Measurements from ENCODE around the gene CHST5. TPM values are rescaled to one million over a fixed set of nuclear protein-coding genes. Genes with fewer than 3 reads are reported as not detected.
"Not testable (repeated sequence)": the region's sequence is repeated elsewhere in the genome, so short reads cannot be mapped to it uniquely, and the experiment has no call there.

The CHST5 gene
- total RNA-seq, 1 donor from 2014 or later, result 0.49 TPM

DNA sequence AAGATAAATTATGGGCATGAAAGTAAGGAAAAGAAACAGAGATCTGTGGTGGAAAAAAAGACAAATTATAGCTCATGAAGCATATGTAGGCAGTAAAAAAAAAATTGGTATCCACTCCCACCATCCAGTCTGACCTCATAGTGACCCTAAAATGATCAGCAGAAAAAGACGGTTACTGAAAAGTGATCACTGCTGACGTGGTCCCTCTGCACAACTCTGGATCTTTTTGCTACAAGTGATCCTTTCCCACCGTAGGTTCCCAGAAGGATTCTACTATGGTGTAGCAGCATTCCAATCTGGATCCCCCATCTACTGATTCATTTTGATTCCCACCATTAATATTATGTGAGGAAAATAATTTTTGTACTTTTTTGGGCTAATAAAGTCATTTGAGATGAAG, 29.8 kb downstream of the CHST5 start:
- H3K4me3 Mint-ChIP-seq, result no peak overlapping the region
- H3K9me3 Mint-ChIP-seq, result no peaks in the 10 kb centered on the region
- H3K4me1 Mint-ChIP-seq, result peaks cover 9% of the 10 kb centered on the region
- H3K36me3 Mint-ChIP-seq, result no peaks in the 10 kb centered on the region
- no peak for DNase-seq (ENCODE audit: low spot score in 2 of 2, unreplicated experiment in 2 of 2)
- no peak overlapping the region for H3K27ac Mint-ChIP-seq
- TF ChIP-seq, protein P1, sequence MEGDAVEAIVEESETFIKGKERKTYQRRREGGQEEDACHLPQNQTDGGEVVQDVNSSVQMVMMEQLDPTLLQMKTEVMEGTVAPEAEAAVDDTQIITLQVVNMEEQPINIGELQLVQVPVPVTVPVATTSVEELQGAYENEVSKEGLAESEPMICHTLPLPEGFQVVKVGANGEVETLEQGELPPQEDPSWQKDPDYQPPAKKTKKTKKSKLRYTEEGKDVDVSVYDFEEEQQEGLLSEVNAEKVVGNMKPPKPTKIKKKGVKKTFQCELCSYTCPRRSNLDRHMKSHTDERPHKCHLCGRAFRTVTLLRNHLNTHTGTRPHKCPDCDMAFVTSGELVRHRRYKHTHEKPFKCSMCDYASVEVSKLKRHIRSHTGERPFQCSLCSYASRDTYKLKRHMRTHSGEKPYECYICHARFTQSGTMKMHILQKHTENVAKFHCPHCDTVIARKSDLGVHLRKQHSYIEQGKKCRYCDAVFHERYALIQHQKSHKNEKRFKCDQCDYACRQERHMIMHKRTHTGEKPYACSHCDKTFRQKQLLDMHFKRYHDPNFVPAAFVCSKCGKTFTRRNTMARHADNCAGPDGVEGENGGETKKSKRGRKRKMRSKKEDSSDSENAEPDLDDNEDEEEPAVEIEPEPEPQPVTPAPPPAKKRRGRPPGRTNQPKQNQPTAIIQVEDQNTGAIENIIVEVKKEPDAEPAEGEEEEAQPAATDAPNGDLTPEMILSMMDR (IDR thresholded peaks at IDR 0.05; ENCODE audit: unreplicated experiment), result no peak
- H3K27me3 Mint-ChIP-seq (ENCODE audit: low read depth), result peaks cover 4% of the 10 kb centered on the region

DNA sequence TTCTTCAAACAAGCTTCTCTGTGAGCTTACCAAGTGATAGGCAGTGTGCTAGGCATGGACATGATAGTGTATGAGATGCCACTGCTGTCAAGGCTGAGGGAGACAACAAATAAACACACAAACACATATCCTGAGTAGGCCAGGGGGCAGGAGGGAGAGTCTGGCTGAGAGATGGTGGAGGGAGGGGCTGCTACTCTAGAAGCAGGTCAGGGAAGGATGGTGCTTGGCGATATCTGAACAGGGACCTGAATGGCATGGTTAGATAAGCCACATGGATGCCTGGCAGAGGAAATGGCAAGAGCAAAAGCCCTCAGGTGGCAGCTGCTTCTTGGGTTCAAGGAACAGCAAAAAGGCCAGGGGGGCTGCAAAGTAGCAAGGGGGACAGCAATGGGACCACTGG, 32.1 kb downstream of the CHST5 start:
- H3K27ac Mint-ChIP-seq, result no peak overlapping the region
- H3K27me3 Mint-ChIP-seq (ENCODE audit: low read depth), result peaks cover 4% of the 10 kb centered on the region
- H3K4me1 Mint-ChIP-seq, result peaks cover 10% of the 10 kb centered on the region
- TF ChIP-seq, protein P1 (IDR thresholded peaks at IDR 0.05; ENCODE audit: unreplicated experiment), result no peak
- no peak for DNase-seq (ENCODE audit: low spot score in 2 of 2, unreplicated experiment in 2 of 2)
- no peaks in the 10 kb centered on the region for H3K9me3 Mint-ChIP-seq
- no peaks in the 10 kb centered on the region for H3K36me3 Mint-ChIP-seq
- no peak overlapping the region for H3K4me3 Mint-ChIP-seq

DNA sequence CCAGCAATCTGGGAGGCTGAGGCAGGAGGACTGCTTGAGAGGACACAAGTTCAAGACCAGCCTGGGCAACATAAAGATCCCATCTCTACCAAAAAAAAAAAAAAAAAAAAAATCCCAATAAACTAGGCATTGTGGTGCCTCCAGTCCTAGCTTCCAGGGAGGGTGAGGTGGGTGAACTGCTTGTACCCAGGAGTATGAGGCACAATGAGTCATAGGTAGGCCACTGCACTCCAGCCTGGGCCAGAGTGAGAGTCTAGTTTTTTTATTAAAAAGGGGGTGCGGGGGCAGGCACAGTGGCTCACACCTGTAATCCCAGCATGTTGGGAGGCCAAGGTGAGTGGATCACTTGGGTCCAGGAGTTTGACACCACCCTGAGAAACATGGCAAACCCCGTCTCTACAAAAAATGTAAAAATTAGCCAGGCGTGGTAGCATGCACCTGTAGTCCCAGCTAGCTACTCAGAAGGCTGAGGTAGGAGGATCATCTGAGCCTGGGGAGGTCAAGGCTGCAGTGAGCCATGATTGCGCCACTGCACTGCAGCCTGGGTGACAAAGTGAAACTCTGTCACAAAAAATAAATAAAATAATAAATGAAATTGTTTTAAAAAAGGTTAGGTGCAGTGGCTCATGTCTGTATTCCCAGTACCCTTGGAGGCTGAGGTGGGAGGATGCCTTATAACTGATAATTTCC, 32.8 kb downstream of the CHST5 start:
- no peak overlapping the region for H3K4me3 Mint-ChIP-seq
- DNase-seq (ENCODE audit: low spot score in 2 of 2, unreplicated experiment in 2 of 2), result no peak
- no peaks in the 10 kb centered on the region for H3K27me3 Mint-ChIP-seq (ENCODE audit: low read depth)
- no peaks in the 10 kb centered on the region for H3K9me3 Mint-ChIP-seq
- H3K4me1 Mint-ChIP-seq, result peaks cover 12% of the 10 kb centered on the region
- H3K36me3 Mint-ChIP-seq, result no peaks in the 10 kb centered on the region
- no peak overlapping the region for H3K27ac Mint-ChIP-seq
- TF ChIP-seq, protein P1 (IDR thresholded peaks at IDR 0.05; ENCODE audit: unreplicated experiment), result no peak

DNA sequence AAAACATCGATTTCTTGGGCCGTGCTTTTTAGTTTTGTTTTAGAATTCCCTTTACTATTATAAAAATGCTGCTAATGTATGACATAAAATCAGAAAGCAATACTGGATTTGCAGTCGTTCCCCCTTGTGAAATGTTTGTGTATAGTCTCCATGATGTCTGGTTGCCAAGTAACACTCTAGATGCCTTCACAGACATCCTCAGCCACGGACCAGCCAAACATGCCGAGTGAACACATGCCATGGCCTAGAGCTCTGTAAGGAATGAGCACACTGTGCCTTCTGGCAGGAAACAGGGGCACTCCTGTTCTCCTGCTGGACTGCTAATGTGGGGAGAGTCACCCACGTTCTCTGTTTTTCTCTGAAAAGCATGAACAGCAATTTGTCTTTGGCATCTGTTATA, 34.1 kb downstream of the CHST5 start:
- H3K9me3 Mint-ChIP-seq; H3K27me3 Mint-ChIP-seq (ENCODE audit: low read depth); H3K36me3 Mint-ChIP-seq; H3K27ac Mint-ChIP-seq; H3K4me3 Mint-ChIP-seq; DNase-seq (ENCODE audit: low spot score in 2 of 2, unreplicated experiment in 2 of 2): not testable (repeated sequence)
- H3K4me1 Mint-ChIP-seq, result peaks cover 12% of the 10 kb centered on the region

DNA sequence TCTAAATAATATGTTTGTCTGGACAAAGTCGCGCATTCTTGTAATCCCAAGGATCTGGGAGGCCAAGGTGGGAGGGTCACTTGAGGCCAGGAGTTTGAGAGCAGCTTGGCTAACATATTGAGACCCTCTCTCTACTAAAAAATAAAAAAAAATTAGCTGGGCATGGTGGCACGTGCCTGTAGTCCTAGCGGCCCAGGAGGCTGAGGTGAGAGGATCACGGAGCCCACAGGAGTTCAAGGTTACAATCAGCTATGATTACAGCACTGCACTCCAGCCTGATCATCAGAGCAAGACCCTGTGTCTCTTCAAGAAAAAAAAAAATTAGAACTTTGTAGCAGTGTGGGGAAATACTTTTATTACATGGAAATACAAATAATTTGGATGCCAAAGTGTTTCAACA, 34.5 kb downstream of the CHST5 start:
- Mint-ChIP-seq H3K9me3 (no peaks in the 10 kb centered on the region), H3K27ac (no peak overlapping the region), H3K4me1 (peaks cover 9% of the 10 kb centered on the region), H3K27me3 (ENCODE audit: low read depth) (peaks cover 11% of the 10 kb centered on the region), H3K4me3 (no peak overlapping the region), H3K36me3 (no peaks in the 10 kb centered on the region)
- TF ChIP-seq, protein P1 (IDR thresholded peaks at IDR 0.05; ENCODE audit: unreplicated experiment), result no peak
- no peak for DNase-seq (ENCODE audit: low spot score in 2 of 2, unreplicated experiment in 2 of 2)

DNA sequence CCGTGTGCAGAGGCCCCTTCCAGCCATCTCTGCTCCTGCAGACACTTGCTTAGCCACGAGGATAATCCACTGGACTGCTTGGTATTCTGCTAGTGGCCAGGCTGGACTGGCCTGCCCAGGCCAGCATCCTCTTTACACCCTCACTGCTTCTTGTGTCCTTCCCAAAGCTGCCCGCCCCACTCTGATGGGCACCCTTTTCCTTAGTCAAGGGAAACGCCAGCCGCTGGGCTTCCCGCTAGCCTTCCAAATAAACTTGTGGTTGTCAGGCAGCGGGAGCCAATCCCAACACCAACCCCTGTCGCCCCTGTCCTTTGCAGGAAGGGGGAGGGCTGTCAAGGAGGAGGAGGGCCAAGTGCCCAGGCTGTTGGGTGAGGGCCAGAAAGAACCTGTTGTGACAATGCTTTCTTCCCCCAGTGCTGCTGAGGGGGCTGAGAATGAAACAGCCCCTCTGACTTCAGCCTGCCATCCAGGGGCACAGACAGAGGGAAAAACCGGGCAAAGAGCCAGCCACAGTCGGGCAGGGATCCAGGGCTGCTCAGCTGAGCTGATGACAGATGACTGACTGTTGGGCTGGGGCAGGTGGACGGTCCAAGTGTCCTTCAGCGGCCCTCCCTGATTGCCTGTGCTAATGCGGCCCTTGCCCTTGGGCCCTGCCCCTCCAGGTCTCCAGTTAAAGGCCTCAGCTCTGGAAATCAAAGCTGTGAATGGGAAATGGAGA, 37.1 kb downstream of the CHST5 start:
- H3K9me3 Mint-ChIP-seq, H3K27ac Mint-ChIP-seq, H3K4me3 Mint-ChIP-seq, H3K36me3 Mint-ChIP-seq: not testable (repeated sequence)
- peaks cover 23% of the 10 kb centered on the region for H3K27me3 Mint-ChIP-seq (ENCODE audit: low read depth)
- H3K4me1 Mint-ChIP-seq, result peaks cover 10% of the 10 kb centered on the region
- peak in 1 of 2 experiments; percentile 53 for DNase-seq (ENCODE audit: low spot score in 2 of 2, unreplicated experiment in 2 of 2)
